Endometrium (tissue), 2 donors: ENCODE data around the gene ATP8A2.

Experiments
- FAIRE-seq: peaks from 2 replicates; lab custom pipeline; 2012; peaks lifted over from hg19 to GRCh38; lab: Jason Lieb, UNC
- donor health status: control.
- donor health status: control.

The ATP8A2 gene

DNA sequence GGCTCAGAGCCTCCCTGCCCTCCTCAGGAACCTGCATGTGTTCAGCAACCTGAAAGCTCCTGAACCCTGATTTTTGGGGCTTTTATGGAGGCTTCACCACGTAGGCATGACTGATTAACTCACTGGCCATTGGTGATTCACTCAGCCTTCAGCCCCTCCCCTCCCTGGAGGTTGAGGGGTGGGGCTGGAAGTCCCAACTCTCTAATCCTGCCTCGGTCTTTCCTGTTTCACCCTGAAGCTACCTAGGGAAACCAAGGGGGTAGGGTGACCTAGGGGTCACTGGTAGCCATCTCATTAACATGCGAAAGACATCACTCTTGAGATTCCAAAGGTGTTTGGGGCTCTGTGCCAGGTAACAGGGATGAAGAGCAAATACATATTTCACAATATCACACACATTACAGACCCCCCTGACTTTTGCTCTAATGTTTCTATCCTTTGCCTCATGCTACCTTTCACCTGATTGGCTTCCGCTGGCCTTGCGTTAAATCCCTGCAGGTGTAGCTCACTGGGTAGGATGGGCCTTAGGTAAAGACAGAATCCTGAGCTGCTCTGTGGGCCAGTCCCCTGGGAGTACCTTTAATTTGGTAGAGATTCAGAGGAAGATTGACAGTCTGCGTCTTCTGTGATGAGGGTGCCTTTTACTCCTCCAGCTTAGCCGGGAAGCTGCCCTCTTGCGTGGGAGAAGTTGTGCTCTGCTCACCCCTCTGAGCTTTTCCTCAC is 260.6 kb downstream of the ATP8A2 start:
- FAIRE-seq = no peak

DNA sequence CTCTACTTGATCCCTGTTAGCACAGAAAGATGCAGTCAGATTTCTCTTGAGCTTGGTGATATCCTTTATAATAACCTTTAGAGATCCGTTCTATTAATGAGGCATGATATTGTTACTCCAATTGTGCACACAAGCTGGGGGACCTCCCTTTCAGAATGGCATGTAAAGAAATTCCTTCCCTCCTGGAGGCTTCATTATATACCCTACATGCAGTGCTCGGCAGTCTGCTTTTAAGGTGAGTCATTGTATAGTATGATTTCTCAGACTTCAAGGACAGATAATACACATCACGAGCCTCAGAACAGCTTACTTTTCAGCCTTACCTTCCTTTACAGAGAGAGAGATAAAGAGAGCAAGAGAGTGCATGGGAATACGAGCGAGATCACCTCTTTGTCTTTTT is 261.3 kb downstream of the ATP8A2 start:
- FAIRE-seq = no peak

DNA sequence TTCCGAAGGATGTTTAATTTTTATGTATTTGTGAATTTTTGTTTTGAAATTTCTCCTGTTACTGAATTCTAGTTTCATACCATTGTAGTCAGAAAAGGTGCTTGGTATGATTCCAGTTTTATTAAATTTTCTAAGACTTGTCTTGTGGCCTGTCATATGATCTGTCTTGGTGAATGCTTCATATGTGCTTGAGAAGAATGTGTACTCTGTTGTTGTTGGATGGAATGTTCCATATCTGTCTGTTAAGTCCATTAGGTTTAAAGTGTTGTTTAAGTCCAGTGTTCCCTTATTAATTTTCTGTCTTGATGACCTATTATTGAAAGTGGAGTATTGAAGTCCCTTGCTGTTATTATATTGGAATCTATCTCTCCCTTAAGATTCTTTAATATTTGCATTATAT is 273.9 kb downstream of the ATP8A2 start:
- no peak for FAIRE-seq

DNA sequence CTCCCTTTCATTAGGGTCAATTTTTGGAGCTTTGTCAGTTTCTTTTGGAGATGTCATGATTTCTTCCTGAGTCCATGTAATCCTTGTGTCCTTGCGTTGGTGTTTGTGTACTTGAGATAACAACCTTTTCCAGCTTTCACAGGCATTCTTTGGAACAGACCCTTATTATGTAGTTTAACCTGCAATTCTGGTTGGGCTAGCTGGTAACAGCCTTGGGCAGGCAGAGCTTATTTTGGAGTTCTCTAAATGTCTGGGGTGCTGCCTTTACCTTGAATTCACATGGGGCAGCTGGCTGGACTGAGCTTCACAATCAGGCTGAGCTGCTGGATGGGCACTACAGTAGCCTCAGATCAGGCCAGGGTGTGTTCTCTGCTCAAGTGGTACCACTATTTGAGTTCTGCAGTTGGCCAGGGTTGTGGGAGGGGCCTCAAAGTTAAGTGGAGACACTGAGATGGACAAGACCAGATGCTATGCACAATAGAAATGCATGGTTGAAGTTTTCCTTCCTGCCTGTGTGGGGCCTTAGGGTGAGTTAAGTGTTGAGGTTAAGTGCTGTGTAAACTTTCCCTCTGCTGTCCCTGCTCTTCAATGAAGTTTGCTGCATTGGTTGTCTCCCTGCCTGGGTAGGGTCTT is 277.3 kb downstream of the ATP8A2 start:
- FAIRE-seq = no peak

DNA sequence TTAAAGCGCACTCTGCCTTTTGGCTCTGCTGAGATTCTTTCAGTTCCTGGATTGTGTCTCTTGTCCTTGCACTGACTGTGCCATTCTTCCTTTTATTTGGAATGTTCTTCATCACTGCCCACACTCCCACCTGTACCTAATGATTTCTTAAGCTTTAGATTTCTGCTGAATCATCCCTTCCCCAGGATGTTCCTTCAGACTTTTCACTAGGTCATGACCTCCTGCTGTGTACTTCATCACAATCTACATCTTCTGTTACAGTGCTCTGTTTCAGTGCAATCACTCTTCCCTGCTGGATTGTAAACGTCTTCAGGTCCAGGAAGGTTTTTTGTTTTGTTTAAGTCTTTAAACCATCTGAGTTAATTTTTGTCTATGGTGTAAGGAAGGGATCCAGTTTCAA is 281.0 kb downstream of the ATP8A2 start:
- no peak for FAIRE-seq

DNA sequence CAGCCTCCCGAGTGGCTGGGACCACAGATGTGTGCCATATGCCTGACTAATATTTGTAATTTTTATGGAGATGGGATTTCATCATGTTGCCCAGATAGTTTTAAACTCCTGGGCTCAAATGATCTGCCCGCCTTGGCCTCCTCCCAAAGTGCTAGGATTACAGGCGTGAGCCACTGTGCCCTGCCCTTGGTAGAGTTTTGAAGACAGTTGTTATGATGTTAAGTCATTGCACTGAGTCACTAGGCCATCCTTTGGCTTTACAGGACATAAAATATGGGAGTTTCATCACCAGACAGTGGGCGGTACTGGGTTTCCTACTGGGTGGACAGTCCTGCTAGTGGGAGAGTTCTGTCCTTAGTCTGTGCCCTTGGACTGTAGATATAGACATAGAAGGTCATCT is 282.5 kb downstream of the ATP8A2 start:
- FAIRE-seq = no peak

DNA sequence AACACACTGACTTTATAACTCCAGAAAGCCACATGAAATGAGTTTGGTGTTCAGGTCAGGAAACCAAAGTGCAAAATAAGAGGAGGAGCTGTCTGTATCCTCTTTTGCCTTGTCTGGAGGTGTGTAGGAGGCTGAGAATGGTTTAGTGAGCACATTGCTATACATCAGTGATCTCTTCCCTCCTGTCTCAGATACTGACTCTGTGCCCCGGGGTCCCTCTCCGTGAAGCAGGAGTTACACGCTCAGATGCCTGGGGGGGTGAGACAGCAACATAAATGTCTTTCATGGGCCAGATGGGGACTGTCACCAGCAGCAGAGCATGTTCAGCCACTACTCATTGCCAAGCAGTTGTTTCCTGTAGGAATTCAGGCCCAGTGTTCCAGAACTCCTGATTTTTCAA is 285.4 kb downstream of the ATP8A2 start:
- no peak for FAIRE-seq

DNA sequence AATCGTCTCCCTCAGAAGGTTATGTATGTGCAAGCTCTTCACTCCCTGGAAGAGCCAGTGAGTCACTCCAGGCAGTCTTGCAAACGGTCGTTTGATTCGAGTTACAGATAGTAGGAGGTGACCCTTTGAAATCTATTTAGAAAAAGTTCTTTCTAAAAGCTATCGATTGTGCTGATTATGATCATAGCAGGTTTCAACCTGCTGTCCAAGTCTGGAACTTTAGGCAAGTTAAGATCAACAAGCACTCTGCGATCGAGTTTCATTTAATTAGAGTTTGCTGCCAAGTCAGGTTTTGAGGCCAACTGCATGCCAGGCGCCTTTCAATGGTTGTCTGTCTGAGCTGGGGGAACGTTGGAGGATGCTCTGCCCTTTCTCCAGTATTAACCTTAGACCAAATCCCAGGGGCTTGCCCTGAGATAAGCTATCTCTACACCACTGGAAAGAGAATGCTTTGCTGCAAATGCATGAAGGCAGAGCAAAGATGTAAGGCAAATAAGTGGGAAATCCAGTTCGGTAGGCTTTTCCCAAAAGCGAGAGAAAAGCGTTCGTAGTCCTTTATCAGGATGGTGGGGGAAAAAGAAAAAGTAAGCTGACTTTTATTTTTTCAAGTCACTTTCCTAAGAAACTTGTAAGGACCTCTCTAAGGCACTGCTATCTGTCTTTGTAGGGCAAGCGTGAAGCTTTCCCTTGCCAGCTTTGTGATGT is 287.5 kb downstream of the ATP8A2 start:
- no peak for FAIRE-seq

DNA sequence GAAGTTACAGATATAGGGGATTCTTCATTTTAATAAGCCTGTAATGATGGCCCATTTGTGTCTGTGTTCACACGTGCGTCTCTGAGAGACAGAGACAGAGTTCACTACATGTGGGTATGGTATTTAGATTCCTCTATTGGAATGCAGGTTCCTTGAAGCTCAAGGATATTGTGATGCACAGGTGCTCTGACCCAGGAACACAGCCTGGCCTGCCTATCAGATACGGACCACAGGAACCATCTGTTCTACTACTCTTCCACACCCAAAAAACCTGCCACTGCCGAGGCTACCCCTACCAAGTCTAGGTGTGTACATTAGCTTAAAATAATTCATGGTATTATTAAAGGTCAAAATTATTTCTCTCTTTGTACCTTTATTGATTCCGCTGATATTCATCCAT is 289.2 kb downstream of the ATP8A2 start:
- FAIRE-seq = no peak

DNA sequence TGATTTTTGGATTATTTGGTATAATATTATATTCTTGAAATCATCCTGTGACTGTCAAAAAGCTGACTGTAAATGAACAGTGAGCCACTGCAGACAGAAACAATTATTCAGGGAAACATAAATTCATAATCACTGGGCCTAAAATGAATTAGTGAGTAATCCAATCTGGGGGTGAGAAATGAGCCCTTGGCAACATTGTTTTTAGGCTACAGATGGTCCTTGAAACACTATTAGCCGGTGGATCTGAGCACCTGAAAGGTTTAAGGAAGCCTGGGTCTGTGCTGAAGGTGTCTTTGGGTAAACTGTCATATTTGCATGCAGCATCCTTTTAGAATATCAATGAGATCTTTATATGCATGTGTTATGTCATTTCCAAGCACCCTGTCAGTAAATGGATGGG is 290.7 kb downstream of the ATP8A2 start:
- FAIRE-seq = no peak

DNA sequence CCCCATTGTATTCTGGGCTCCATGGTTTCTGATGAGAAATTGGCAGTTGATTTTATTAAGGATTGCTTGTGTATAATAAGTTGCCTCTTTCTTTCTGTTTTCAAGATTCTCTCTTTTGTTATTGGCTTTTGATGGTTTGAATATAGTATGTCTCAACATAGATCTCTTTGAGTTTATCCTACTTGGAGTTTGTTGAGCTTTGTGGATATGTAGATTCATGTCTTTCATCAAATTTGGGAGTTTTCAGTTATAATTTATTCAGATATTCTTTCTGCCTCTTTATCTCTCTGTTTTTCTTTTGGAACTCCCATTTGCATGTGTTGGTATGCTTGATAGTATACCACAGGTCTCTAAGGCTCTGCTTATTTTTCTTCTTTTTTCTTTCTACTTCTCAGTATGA is 296.6 kb downstream of the ATP8A2 start:
- FAIRE-seq = no peak

DNA sequence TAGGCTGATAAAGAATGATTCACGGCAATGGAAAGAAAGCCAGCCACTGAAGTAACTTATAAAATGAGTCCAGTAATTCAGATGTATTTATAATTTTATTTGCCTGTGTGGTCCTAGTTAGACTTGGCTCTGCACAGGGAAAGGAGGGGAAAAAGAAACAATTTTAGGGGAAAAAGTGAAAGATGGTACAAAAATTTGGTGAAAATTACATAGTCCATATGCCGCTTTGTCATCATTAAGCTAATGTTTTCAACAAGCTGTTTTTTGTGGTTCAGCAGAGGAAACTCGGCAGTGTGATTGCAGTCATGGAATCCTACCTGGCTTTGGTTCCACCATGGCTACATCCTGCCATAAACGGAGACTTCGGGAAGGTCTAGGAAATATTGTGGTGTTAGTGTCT is 301.9 kb downstream of the ATP8A2 start:
- no peak for FAIRE-seq

DNA sequence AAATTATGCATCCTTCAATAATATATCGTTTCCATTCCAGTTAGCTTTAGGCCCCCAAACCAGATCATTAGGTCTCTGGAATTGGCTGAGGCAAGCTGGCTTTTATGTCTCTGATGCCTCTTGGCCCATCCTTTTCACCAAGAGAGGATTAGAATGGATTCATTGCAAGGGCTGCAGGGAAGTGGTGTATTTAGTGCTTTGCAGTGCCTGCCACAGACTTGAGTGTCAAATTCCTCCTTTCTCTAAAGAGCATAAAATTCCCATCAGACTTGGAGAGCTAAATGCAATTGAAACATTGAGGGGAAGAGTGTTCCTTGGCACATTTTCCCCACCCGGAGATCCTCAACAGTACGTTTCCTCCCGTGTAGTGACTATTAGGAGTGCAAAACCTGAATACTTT is 302.6 kb downstream of the ATP8A2 start:
- FAIRE-seq = no peak

DNA sequence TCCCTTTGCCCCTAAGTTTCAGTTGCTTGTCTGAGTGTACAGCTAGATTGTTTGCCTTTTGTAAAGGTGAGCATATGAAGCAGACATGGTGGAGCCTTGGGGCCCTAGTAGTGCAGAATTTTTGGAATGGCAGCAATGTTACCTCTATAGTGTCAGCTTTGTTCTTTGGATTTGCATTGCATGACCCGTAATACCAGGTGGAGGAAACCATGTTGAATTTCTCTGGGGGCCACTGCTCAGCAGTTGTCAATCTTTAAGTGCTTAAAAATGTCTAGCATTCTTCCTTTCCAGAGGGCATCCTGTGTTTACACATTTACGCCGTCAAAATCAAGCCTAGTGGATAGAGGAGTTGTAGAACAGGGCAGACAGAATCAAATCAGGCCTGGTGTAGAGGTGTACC is 303.3 kb downstream of the ATP8A2 start:
- no peak for FAIRE-seq

DNA sequence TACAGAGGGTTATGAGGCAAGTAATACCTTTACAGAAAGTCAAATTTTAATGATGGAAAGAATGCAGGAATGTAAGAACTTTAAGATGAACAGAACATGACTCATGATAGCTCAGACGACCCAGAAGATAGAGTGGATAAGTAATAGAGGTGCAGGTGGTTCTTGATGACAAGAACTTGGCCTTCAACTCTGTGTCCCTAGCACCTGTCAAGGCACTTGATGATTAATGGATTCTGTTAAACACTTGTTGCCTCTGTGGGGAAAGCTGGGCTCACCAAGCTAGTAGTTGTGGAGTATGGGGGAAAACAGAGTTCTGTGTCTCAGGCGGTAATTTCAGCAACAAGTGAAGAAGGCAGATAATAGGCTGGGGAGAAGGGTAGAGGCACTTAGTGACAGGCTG is 306.2 kb downstream of the ATP8A2 start:
- no peak for FAIRE-seq

DNA sequence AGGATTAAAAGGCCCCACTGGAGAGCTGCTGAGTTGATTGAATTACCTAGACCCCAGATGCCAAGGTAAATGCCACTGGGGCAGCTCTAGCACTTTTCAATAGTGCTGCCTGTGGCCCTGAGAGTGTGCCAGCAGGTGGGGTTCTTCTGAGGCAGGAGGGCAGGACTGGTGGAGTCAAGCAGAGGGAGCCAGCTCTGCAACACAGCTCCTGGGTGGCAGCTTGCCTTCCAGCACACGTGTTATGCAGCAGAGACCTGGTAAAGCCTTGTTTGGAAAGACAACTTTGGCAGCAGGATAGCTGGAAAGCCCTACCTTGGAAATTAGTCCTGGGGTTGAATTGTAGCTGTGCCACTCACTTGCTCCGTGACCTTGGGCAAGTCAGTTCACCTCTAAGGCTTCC is 306.6 kb downstream of the ATP8A2 start:
- FAIRE-seq = no peak

DNA sequence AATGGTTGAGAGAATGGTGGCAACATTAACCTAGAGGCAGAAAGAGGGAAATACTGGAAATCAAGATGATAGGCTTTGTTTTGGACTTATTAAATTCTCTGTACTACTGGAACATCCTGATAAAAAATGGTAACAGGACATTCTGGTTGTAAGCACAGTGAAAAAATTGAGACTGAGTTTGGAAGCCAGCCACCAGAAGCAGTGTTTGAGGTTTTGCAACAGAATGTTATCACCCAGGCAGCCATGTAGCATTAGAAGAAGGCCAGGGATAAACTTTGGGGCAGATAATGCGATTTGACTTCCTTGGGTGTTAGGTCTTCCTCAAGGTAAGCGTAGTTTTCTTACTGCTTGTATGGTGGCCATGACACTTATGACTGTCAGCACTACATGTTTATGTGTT is 307.4 kb downstream of the ATP8A2 start:
- FAIRE-seq = no peak

DNA sequence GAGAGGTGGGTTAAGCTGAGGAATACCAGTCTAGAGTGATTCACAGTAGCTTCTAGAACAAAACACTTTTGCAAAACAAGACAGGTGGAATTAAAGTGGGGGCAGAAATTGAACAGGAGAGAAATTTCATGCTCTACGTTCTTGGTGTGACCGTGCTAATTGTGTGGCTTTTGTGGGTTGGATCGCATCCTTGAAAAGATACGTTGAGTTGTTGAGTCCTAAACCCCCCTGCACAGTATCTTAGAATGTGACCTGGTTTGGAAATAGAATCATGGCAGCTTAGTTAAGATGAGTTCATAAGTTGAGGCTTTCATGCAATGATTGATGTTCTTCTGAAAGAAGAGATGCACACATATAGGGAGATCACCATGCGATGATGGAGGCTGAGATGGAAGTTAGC is 308.2 kb downstream of the ATP8A2 start:
- FAIRE-seq = no peak

DNA sequence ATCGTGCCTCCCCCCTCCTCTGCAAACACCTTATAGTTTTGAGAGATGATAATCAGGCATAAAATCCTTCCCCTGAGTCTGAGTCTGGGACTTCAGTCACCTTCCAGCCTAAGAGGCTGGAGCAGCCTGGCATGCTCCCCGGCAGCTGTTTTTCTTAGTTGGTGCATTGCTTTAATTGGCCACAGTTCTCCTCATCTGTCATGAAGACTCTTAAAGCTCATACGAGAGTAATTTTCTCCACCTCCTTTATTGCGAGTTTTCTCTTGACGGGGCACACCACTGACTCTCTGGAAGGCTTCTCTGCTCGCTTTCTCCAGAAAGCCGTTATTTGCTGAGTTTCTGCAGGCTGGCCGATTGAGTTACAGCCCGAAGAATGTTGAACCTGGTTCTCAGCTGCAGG is 310.5 kb downstream of the ATP8A2 start:
- no peak for FAIRE-seq

DNA sequence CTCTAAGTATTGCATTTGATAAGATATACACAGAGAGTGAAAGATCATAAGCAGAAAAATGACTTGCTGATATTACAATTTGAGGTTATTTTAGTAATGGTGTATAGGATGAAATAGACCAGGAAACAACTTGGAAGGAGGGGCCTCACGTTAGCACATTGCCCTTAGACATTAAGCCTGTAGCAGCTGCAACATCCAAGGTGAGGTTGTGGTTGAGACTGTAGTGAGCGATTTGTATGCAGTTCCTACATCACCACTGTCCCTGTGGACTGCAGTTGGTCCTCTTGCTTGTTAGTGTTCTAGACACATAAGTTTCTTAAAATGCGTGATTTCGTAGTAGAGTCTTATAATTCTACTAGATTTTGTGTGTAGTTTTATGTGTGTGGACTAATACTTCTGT is 311.3 kb downstream of the ATP8A2 start:
- FAIRE-seq = no peak

DNA sequence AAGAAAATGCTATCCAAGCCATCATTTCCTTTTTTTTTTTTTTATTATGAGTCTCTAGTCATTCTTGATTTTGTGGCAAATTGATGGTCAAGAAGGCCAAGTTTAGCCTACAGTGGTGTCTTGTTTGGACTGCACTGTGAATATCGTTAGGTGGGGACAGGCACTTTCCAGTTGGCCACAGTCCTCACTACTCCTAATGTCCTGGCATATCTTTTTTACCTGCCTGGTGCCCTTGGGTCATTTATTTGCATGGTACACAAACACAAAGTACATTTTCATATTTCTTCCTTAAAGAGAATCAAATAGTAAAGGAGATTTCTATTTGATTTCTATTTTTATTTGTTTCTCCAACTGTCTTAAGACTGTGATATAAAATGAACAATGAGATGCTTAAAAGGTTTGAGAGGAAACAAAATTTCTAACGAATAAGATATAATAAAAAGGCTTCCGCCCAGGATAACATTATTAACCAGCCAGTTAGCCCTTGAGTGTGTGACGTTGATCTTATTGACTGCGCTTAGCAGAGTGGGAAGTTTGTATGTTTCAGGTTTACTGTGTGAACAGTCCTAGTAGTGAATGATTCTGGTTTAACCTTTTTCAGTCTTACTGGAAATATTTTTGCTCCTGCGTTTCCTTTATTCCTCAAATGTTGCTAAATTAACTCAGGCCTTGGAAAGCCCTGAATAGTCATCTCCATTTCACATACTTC is 312.0 kb downstream of the ATP8A2 start:
- no peak for FAIRE-seq

DNA sequence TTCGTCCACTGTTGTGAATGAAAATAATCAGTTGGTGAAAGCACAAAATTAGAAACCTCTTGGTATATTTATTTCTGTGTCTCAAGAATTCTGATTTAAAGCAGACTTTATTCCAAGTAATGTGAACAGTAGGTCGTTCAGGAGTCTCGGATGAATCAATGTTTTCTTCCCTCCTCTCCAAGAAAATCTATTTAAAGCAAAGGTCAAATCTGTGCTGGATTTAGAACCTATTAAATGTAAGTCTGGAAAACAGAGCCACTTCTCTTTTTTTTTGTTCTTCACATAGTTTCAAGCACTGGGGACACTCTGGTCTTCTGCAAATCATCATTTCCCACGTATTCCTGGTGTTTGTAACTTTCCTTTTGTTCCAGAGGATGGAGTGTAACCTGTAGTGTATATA is 312.7 kb downstream of the ATP8A2 start:
- FAIRE-seq = no peak

DNA sequence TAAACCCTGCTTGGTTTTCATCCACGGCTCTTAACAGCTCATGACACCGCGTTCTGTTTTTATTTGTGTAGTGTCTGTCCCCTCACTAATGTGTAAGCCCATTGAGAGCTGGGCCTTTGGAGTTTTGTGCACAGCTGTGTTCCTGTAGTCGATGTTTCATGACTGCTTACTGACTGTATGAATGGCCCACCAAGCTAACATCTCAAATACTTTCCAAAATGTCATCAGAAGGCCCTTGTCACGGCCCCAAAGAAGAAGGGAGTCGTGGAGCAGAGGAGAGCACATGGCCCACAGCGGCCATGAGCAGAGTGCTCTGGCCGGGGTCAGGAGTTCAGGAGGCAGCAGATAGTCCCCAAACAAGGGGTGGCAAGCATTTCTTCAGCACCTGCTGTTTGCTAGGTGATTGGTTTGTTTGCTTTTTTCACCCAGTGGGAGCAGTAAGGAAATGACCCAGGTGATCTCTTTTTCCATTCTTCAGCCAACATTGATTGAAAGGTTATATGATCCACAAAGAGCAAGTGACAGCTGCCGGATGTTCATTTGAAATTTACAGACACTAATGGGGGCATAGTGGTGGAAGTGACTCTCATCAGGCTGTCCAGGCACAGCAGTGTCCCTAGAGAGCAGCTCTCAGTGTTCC is 315.2 kb downstream of the ATP8A2 start:
- no peak for FAIRE-seq
